K562 (cell line): ENCODE data around the gene MTMR6. TPM values are rescaled to one million over a fixed set of nuclear protein-coding genes. Genes with fewer than 3 reads are reported as not detected.
A peak's percentile ranks its signal among the peaks of the same experiment; 100 is the strongest.

Experiments
- ATAC-seq: fragments of 200-7000 bp; cut with Tn5 transposase; 3 replicates; pipeline ENCODE4 v1.9.1; 2020; ENCODE audit warnings: moderate library complexity
- BruUV-seq: library from RNA; stranded (reverse); fragments of 400-500 nt; replicated peaks from 2 replicates; lab custom pipeline; 2021; lab: Mats Ljungman, UMichigan
- CTCF ChIA-PET: fragments of 300-600 bp; formaldehyde crosslinking; extraction: SDS; loops from one replicate; lab custom pipeline; 2021; ENCODE audit warnings: low intra/inter-chr PET ratio; lab: Yijun Ruan, JAX
- POLR2A ChIA-PET: fragments of 300-600, 350-650 bp; sonication (Branson Sonifier 250); formaldehyde crosslinking; extraction: SDS; loops from one replicate; lab custom pipeline; 2021; ENCODE audit warnings: antibody characterized with exemption, inconsistent platforms; lab: Yijun Ruan, JAX
- DNase-seq, 4 experiments: peaks; one replicate each; pipeline versions ENCODE4 v3.0.0 to v3.0.0-alpha.2; 2011 to 2018; ENCODE audit warnings: low spot score in 3 of 4, mixed read lengths in 3 of 4; ENCODE audit errors: extremely low read depth in 1 of 4
- FAIRE-seq: peaks from 2 replicates; lab custom pipeline; 2011; peaks lifted over from hg19 to GRCh38; lab: Jason Lieb, UNC
- H2AFZ ChIP-seq: 2 replicates; pipeline ENCODE4 v1.6.0; 2011; ENCODE audit warnings: low read depth, low read length, control low read depth, inconsistent platforms
- H3K27ac ChIP-seq: fragments of 200-600 bp; 3 replicates; pipeline ENCODE4 v1.8.0; 2011; ENCODE audit warnings: low read depth, mild to moderate bottlenecking, control low read depth, inconsistent platforms, low read length, moderate library complexity, mixed read lengths; ENCODE audit errors: extremely low read depth
- H3K27me3 ChIP-seq, 2 experiments: fragments of 300-600 bp in 1 of 2; 2 replicates in 1 of 2; 3 replicates in 1 of 2; pipeline versions ENCODE4 v1.6.0 to v1.8.0; 2011; ENCODE audit warnings: inconsistent platforms in 2 of 2, low read length in 2 of 2, mild to moderate bottlenecking in 1 of 2, mixed read lengths in 1 of 2, moderate library complexity in 1 of 2; ENCODE audit not compliant: control insufficient read depth in 2 of 2, insufficient read depth in 2 of 2
- H3K36me3 ChIP-seq: fragments of 300-600 bp; 3 replicates; pipeline ENCODE4 v1.8.0; 2011; ENCODE audit warnings: mild to moderate bottlenecking, low read length, inconsistent platforms; ENCODE audit not compliant: control insufficient read depth, insufficient read depth
- H3K4me1 ChIP-seq, 2 experiments: fragments of 200-600 bp in 1 of 2; replicated peaks in 1 of 2; 2 replicates in 1 of 2; 3 replicates in 1 of 2; pipeline versions ENCODE4 v1.5.1 to v1.8.0; 2011; ENCODE audit warnings: inconsistent platforms in 2 of 2, low read length in 2 of 2, mild to moderate bottlenecking in 1 of 2, mixed read lengths in 1 of 2, moderate library complexity in 1 of 2; ENCODE audit not compliant: control insufficient read depth in 2 of 2, insufficient read depth in 2 of 2
- H3K4me2 ChIP-seq: 2 replicates; pipeline ENCODE4 v1.6.1; 2011; ENCODE audit warnings: low read length, control low read depth, inconsistent platforms, mixed read lengths; ENCODE audit not compliant: insufficient read depth
- H3K4me3 ChIP-seq: fragments of 200-600 bp; sonication (generic), shearing (Covaris generic); 2 replicates; pipeline ENCODE4 v1.5.1; 2016; ENCODE audit warnings: control low read depth, inconsistent platforms
- H3K79me2 ChIP-seq: fragments of 200-600 bp; 3 replicates; pipeline ENCODE4 v1.8.0; 2011; ENCODE audit warnings: low read length, inconsistent platforms; ENCODE audit not compliant: control insufficient read depth, insufficient read depth
- H3K9ac ChIP-seq, 2 experiments: 2 replicates each; pipeline versions ENCODE4 v1.6.0 to v1.6.1; 2011; ENCODE audit warnings: low read depth in 2 of 2, low read length in 2 of 2, control low read depth in 1 of 2, inconsistent platforms in 1 of 2, mild to moderate bottlenecking in 1 of 2, mixed read lengths in 1 of 2; ENCODE audit not compliant: insufficient read depth in 1 of 2
- H3K9me1 ChIP-seq: one replicate; pipeline ENCODE4 v1.6.0; 2011; ENCODE audit warnings: inconsistent platforms, mild to moderate bottlenecking, low read length, moderate library complexity; ENCODE audit not compliant: control insufficient read depth, insufficient read depth
- H3K9me3 ChIP-seq: replicated peaks from 2 replicates; pipeline ENCODE4 v1.5.1; 2011; ENCODE audit warnings: low read depth, low read length, inconsistent platforms; ENCODE audit not compliant: control insufficient read depth, insufficient read depth
- H4K20me1 ChIP-seq: replicated peaks from 2 replicates; pipeline ENCODE4 v1.6.1; 2011; ENCODE audit warnings: low read length, inconsistent platforms, mixed read lengths; ENCODE audit not compliant: control insufficient read depth, insufficient read depth
- ARNT ChIP-seq, 2 experiments: fragments of 450-650 bp; IDR thresholded peaks; 2 replicates each; pipeline ENCODE4 v1.6.1; 2016; ENCODE audit warnings: mild to moderate bottlenecking in 1 of 2
- BCOR ChIP-seq: fragments of 450-650 bp; IDR thresholded peaks from 2 replicates; pipeline ENCODE4 v1.6.1; 2016
- CBFB ChIP-seq: sonication (generic); formaldehyde crosslinking; IDR thresholded peaks from 2 replicates; pipeline ENCODE4 v1.4.0; 2020; ENCODE audit warnings: mild to moderate bottlenecking, missing genetic modification reagents
- FOXK1 ChIP-seq: sonication (generic); formaldehyde crosslinking; IDR thresholded peaks from 2 replicates; pipeline ENCODE4 v1.8.0; 2022; ENCODE audit warnings: missing genetic modification reagents, mild to moderate bottlenecking, borderline replicate concordance
- HMGN3 ChIP-seq: IDR thresholded peaks from 2 replicates; pipeline ENCODE4 v1.6.1; 2011; ENCODE audit warnings: borderline replicate concordance, low read depth, mild to moderate bottlenecking, mixed read lengths, low read length; ENCODE audit not compliant: insufficient read length; ENCODE audit errors: extremely low read depth
- POLR3A ChIP-seq: IDR thresholded peaks from 2 replicates; pipeline ENCODE4 v1.6.1; 2011; ENCODE audit warnings: borderline replicate concordance, mild to moderate bottlenecking, moderate library complexity; ENCODE audit not compliant: insufficient read length, insufficient read depth; ENCODE audit errors: extremely low read depth
- RBM34 ChIP-seq: fragments of 200-400 bp; formaldehyde crosslinking; IDR thresholded peaks from 2 replicates; pipeline ENCODE4 v1.6.1; 2018; ENCODE audit warnings: low read length, borderline replicate concordance; ENCODE audit not compliant: insufficient read depth
- SMAD4 ChIP-seq: fragments of 250-450 bp; sonication (Bioruptor Pico); conservative IDR thresholded peaks from 2 replicates; pipeline ENCODE4 v1.8.0; 2021; ENCODE audit warnings: inconsistent platforms, mild to moderate bottlenecking, moderate library complexity
- TAL1 ChIP-seq: fragments of 450-650 bp; IDR thresholded peaks from 2 replicates; pipeline ENCODE4 v1.6.1; 2016; ENCODE audit warnings: mild to moderate bottlenecking
- TEAD4 ChIP-seq, 2 experiments: sonication (generic) in 1 of 2; formaldehyde crosslinking in 1 of 2; IDR thresholded peaks; 2 replicates each; pipeline versions ENCODE4 v1.6.1 to v1.8.0; 2012 to 2022; ENCODE audit warnings: borderline replicate concordance in 1 of 2, inconsistent platforms in 1 of 2, low read length in 1 of 2, mild to moderate bottlenecking in 1 of 2, missing genetic modification reagents in 1 of 2
- TFAM ChIP-seq: fragments of 250-450 bp; sonication (Bioruptor Pico); conservative IDR thresholded peaks from 2 replicates; pipeline ENCODE4 v1.5.0; 2021; ENCODE audit warnings: mild to moderate bottlenecking, moderate library complexity
- TOE1 ChIP-seq, 2 experiments: fragments of 450-650 bp in 1 of 2; sonication (generic) in 1 of 2; formaldehyde crosslinking in 1 of 2; IDR thresholded peaks; 2 replicates each; pipeline versions ENCODE4 v1.7.1 to v1.8.0; 2016 to 2022; ENCODE audit warnings: borderline replicate concordance in 2 of 2, mild to moderate bottlenecking in 2 of 2, antibody characterized with exemption in 1 of 2, inconsistent platforms in 1 of 2, low read depth in 1 of 2, missing genetic modification reagents in 1 of 2, moderate library complexity in 1 of 2
- XRCC3 ChIP-seq: fragments of 450-650 bp; IDR thresholded peaks from 2 replicates; pipeline ENCODE4 v1.6.1; 2017; ENCODE audit warnings: mild to moderate bottlenecking, moderate library complexity
- ZKSCAN1 ChIP-seq: fragments of 150-350 bp; IDR thresholded peaks from 2 replicates; pipeline ENCODE4 v1.6.1; 2016; ENCODE audit warnings: low read depth, low read length
- ZNF347 ChIP-seq: fragments of 450-650 bp; formaldehyde crosslinking; IDR thresholded peaks from 2 replicates; pipeline ENCODE4 v1.4.0; 2020; ENCODE audit warnings: low read depth, mild to moderate bottlenecking, moderate library complexity
- WGBS: fragments of 100-300 bp; shearing (Covaris generic); methylation state at CpG from one replicate; pipeline ENCODE4 v1.1.6; 2016; ENCODE audit warnings: low coverage, mixed read lengths; ENCODE audit not compliant: insufficient coverage; ENCODE audit errors: missing lambda C conversion rate; 5-methylcytosine and 5-hydroxymethylcytosine counted together
- in situ Hi-C: fragments of 300-500 bp; cut with MboI; formaldehyde crosslinking; loops from 4 replicates; pipeline ENCODE4 v1.15.0; 2018; ENCODE audit warnings: inconsistent platforms, mixed read lengths
- intact Hi-C: fragments of 100-400 bp; cut with micrococcal nuclease; formaldehyde crosslinking; loops from 2 replicates; pipeline ENCODE4 v1.14.2; 2022
- polyA plus RNA-seq, 8 experiments: library from polyadenylated mRNA; depleted of rRNA in 4 of 8; stranded (reverse) in 5 of 8; unstranded in 3 of 8; fragments of >200 nt; fragmentation: Nextera tagmentation in 2 of 8; fragmentation: Illumina TruSeq in 1 of 8; extraction: Ambion mirVana in 2 of 8; extraction: Trizol in 1 of 8; gene quantifications; 2 replicates each; pipeline versions ENCODE4 v1.2.1 to v1.2.3, GENCODE V29; 2011 to 2014; ENCODE audit warnings: inconsistent platforms in 1 of 8, missing spikeins in 1 of 8
- total RNA-seq, 7 experiments: library from RNA; depleted of rRNA in 6 of 7; stranded (reverse); fragments of >200 nt in 6 of 7; fragmentation: Illumina TruSeq in 2 of 7; extraction: Trizol in 2 of 7; gene quantifications; 2 replicates each; pipeline versions ENCODE4 v1.2.1 to v1.2.3, GENCODE V29; 2011 to 2021; ENCODE audit warnings: low replicate concordance in 1 of 7
- TF ChIP-seq, protein P1 (sequence below): fragments of 450-650 bp; IDR thresholded peaks from 2 replicates; pipeline ENCODE4 v1.6.1; 2016; ENCODE audit warnings: low read depth, mild to moderate bottlenecking, moderate library complexity
- TF ChIP-seq, protein P2 (sequence below), 2 experiments: fragments of 450-650 bp in 1 of 2; sonication (generic) in 1 of 2; formaldehyde crosslinking; conservative IDR thresholded peaks; 2 replicates each; pipeline versions ENCODE4 v1.4.0 to v1.8.1; 2020 to 2022; ENCODE audit warnings: mild to moderate bottlenecking in 1 of 2, missing genetic modification reagents in 1 of 2

MTMR6 gene
- total and polyA plus RNA-seq, 9 of the 15 experiments (the other 6 are each of a cell fraction or from before 2014, with no cell fraction given): 3.9 to 10.8 (median 7.7) TPM

DNA sequence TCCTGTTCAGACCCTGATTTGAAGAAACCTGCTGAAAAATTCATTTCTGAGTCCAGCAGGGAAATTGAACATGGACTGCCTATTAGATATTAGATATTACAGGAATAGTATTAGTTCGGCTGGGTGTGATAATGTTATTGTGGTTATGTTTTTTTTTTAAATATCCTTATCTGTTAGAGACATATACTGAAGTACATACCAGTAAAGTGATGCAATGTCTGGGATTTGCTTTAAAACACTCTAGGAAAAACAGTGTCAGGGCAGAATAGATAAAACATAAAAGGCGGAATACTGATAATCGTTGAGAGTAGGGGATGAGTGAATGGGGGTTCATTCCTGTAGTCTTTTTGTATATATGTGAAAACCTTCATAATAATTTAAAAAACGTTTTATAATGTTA is 86.5 kb downstream of the MTMR6 start (continued):
- TF ChIP-seq POLR3A: no peak
- TF ChIP-seq FOXK1: no peak
- TF ChIP-seq BCOR: no peak
- peak; percentile 54 for TF ChIP-seq TAL1
- TF ChIP-seq ZKSCAN1: no peak
- TF ChIP-seq TEAD4 (IDR thresholded peaks at IDR 0.05; ENCODE audit: low read length): peak; percentile 56; the same call in 1 of the 2 replicates
- no peak for TF ChIP-seq TEAD4 (CRISPR knock-in tag; IDR thresholded peaks at IDR 0.05; ENCODE audit: borderline replicate concordance)
- TF ChIP-seq ARNT (IDR thresholded peaks at IDR 0.05): no peak
- no peak for TF ChIP-seq HMGN3
- TF ChIP-seq SMAD4 (CRISPR knock-in tag): peak; percentile 78

DNA sequence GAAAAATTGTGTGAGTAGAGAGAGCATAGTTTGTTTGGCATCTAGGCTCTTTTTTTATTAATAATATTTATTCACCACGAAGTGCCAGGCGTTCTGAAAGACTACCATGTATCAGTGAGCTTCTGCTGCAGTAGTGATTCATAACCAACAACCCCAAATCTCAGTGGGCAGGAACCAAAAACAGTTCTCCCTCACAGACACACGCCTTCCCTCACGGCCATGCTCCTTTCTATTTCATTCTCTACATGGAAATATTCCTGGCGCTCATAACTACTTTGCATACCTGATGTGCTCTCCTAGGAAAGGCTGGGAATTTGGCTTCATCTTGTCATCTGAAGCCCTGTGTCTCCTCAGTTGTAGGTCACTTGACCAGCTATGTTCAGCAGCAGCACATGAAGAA is 88.6 kb downstream of the MTMR6 start:
- no peak overlapping the region for H3K9ac ChIP-seq
- ChIA-PET POLR2A (interaction anchor here (2.0 kb wide), 1 partner anchor 25 kb away, joined by 5 read pairs; no protein-coding TSS in a partner anchor), CTCF (no interaction called here)
- no peak overlapping the region for H3K4me3 ChIP-seq
- FAIRE-seq (no peak), ATAC-seq (no peak), DNase-seq (no peak)
- TF ChIP-seq TOE1 (IDR thresholded peaks at IDR 0.05; ENCODE audit: borderline replicate concordance): no peak
- TF ChIP-seq TOE1 (CRISPR knock-in tag; IDR thresholded peaks at IDR 0.05; ENCODE audit: borderline replicate concordance, low read depth): no peak
- TF ChIP-seq CBFB: no peak
- TF ChIP-seq, protein P1, sequence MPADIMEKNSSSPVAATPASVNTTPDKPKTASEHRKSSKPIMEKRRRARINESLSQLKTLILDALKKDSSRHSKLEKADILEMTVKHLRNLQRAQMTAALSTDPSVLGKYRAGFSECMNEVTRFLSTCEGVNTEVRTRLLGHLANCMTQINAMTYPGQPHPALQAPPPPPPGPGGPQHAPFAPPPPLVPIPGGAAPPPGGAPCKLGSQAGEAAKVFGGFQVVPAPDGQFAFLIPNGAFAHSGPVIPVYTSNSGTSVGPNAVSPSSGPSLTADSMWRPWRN: no peak
- no peak for TF ChIP-seq TFAM (CRISPR knock-in tag)
- no peak for TF ChIP-seq ZNF347 (CRISPR knock-in tag)
- no peak for TF ChIP-seq XRCC3
- TF ChIP-seq, protein P2, sequence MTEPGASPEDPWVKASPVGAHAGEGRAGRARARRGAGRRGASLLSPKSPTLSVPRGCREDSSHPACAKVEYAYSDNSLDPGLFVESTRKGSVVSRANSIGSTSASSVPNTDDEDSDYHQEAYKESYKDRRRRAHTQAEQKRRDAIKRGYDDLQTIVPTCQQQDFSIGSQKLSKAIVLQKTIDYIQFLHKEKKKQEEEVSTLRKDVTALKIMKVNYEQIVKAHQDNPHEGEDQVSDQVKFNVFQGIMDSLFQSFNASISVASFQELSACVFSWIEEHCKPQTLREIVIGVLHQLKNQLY (CRISPR knock-in tag; conservative IDR thresholded peaks at IDR 0.05): no peak
- TF ChIP-seq RBM34: no peak
- H3K9me1 ChIP-seq: no peaks in the 10 kb centered on the region
- H3K79me2 ChIP-seq: no peaks in the 10 kb centered on the region
- no peaks in the 10 kb centered on the region for H3K36me3 ChIP-seq
- intact Hi-C loops (no loop called here), in situ Hi-C loops (no loop called here)
- no peak overlapping the region for H3K27ac ChIP-seq
- H3K4me2 ChIP-seq: no peak overlapping the region
- H3K9me3 ChIP-seq: no peaks in the 10 kb centered on the region
- 0% methylated on average over 5 of the region's 5 CpGs for WGBS
- BruUV-seq: no TSS peak
- peaks cover 16 to 36% of the 10 kb centered on the region in 2 experiments for H3K27me3 ChIP-seq
- H3K4me1 ChIP-seq: no peaks in the 10 kb centered on the region; a peak in 1 of 5 replicates
- no peaks in the 10 kb centered on the region; the same call in 1 of the 2 replicates for H4K20me1 ChIP-seq
- H2AFZ ChIP-seq: no peak overlapping the region
